Colonic mucosa (tissue), 4 donors: Measurements from ENCODE around the gene DGKH. TPM values are rescaled to one million over a fixed set of nuclear protein-coding genes. Genes with fewer than 3 reads are reported as not detected.

Experiments
- DNase-seq: peaks from one replicate; pipeline ENCODE4 v3.0.0-alpha.2; 2020
- H3K27ac ChIP-seq: fragments of 200-600 bp; one replicate; pipeline ENCODE4 v1.8.0; 2021
- H3K27me3 ChIP-seq: fragments of 200-600 bp; one replicate; pipeline ENCODE4 v1.8.0; 2021
- H3K36me3 ChIP-seq: fragments of 200-600 bp; one replicate; pipeline ENCODE4 v1.8.0; 2021
- H3K4me1 ChIP-seq: fragments of 200-600 bp; one replicate; pipeline ENCODE4 v1.8.0; 2021; ENCODE audit warnings: mild to moderate bottlenecking
- H3K4me3 ChIP-seq: fragments of 200-600 bp; one replicate; pipeline ENCODE4 v1.8.0; 2021
- H3K9ac ChIP-seq, 2 donors: one replicate each; pipeline ENCODE4 v1.7.0; 2013; ENCODE audit warnings: control low read depth in 2 of 2, low read depth in 2 of 2, low read length in 2 of 2
- H3K9me3 ChIP-seq: fragments of 200-600 bp; one replicate; pipeline ENCODE4 v1.8.0; 2021
- intact Hi-C: fragments of 100-400 bp; cut with DNase I; formaldehyde crosslinking; loops from one replicate; pipeline ENCODE4 v1.14.1; 2022
- total RNA-seq, 2 donors: library from RNA; stranded (reverse); fragmentation: NEBNext Ultra II Directional in 1 of 2; extraction: Animal tissue kit (Norgen Biotek cat#: 25700) in 1 of 2; gene quantifications; one replicate each; pipeline ENCODE4 v1.2.1, GENCODE V29; 2021
- TF ChIP-seq, protein P1 (sequence below): fragments of 200-600 bp; IDR thresholded peaks from one replicate; pipeline ENCODE4 v1.8.0; 2022; ENCODE audit warnings: antibody characterized with exemption, mild to moderate bottlenecking
- donor health status: healthy.
- donor health status: DM: no; HTN: no; CAD: no.
- donor health status: DM: no; HTN: no; CAD: no.

The DGKH gene
- total RNA-seq, 2 donors from 2014 or later: 15.5 to 17.9 TPM

DNA sequence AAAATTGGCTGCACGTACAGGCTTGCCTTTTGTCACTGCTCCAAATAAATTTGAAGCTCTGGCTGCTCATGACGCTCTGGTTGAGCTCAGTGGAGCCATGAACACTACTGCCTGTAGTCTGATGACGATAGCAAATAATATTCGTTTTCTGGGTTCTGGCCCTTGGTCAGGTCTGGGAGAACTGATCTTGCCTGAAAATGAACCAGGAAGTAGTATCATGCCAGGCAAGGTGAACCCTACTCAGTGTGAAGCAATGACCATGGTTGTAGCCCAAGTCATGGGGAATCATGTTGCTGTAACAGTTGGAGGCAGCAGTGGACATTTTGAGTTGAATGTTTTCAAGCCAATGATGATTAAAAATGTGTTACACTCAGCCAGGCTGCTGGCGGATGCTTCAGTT lies 207.4 kb downstream of the DGKH start:
- Histone ChIP-seq H3K27me3 (no peaks in the 10 kb centered on the region), H3K9me3 (no peaks in the 10 kb centered on the region), H3K27ac (no peak overlapping the region), H3K9ac (no peak overlapping the region), H3K4me3 (no peak overlapping the region), H3K36me3 (no peaks in the 10 kb centered on the region), H3K4me1 (no peaks in the 10 kb centered on the region)
- intact Hi-C loops: no loop called here
- TF ChIP-seq, protein P1, sequence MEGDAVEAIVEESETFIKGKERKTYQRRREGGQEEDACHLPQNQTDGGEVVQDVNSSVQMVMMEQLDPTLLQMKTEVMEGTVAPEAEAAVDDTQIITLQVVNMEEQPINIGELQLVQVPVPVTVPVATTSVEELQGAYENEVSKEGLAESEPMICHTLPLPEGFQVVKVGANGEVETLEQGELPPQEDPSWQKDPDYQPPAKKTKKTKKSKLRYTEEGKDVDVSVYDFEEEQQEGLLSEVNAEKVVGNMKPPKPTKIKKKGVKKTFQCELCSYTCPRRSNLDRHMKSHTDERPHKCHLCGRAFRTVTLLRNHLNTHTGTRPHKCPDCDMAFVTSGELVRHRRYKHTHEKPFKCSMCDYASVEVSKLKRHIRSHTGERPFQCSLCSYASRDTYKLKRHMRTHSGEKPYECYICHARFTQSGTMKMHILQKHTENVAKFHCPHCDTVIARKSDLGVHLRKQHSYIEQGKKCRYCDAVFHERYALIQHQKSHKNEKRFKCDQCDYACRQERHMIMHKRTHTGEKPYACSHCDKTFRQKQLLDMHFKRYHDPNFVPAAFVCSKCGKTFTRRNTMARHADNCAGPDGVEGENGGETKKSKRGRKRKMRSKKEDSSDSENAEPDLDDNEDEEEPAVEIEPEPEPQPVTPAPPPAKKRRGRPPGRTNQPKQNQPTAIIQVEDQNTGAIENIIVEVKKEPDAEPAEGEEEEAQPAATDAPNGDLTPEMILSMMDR: no peak
- DNase-seq: no peak

- intact Hi-C loops: no loop called here
- H3K9ac ChIP-seq: no peak overlapping the region
These were observed 210.3 kb downstream of the DGKH start for GRCh38 chr13:42258747-42259146.

GRCh38 chr13:42259515-42259914 lies 211.1 kb downstream of the DGKH start:
- intact Hi-C loops: no loop called here

More at GRCh38 chr13:42258747-42259146, 210.3 kb downstream of the DGKH start:
- no peak overlapping the region for H3K27ac ChIP-seq
- H3K4me1 ChIP-seq: no peaks in the 10 kb centered on the region
- H3K4me3 ChIP-seq: no peak overlapping the region
- H3K9me3 ChIP-seq: no peaks in the 10 kb centered on the region
- no peaks in the 10 kb centered on the region for H3K36me3 ChIP-seq
- no peak for DNase-seq
- no peaks in the 10 kb centered on the region for H3K27me3 ChIP-seq
- TF ChIP-seq, protein P1: no peak

GRCh38 chr13:42260903-42261654 lies 212.6 kb downstream of the DGKH start:
- Histone ChIP-seq H3K4me1 (no peaks in the 10 kb centered on the region), H3K4me3 (no peak overlapping the region), H3K36me3 (no peaks in the 10 kb centered on the region), H3K9me3 (no peaks in the 10 kb centered on the region), H3K27me3 (no peaks in the 10 kb centered on the region), H3K27ac (no peak overlapping the region), H3K9ac (no peak overlapping the region)
- TF ChIP-seq, protein P1: no peak
- DNase-seq: no peak
- intact Hi-C loops: no loop called here

More at GRCh38 chr13:42259515-42259914, 211.1 kb downstream of the DGKH start:
- no peaks in the 10 kb centered on the region for H3K4me1 ChIP-seq
- no peak overlapping the region for H3K27ac ChIP-seq
- DNase-seq: no peak
- no peaks in the 10 kb centered on the region for H3K36me3 ChIP-seq
- TF ChIP-seq, protein P1: no peak
- H3K9ac ChIP-seq: no peak overlapping the region
- H3K9me3 ChIP-seq: no peaks in the 10 kb centered on the region
- no peaks in the 10 kb centered on the region for H3K27me3 ChIP-seq
- no peak overlapping the region for H3K4me3 ChIP-seq

DNA sequence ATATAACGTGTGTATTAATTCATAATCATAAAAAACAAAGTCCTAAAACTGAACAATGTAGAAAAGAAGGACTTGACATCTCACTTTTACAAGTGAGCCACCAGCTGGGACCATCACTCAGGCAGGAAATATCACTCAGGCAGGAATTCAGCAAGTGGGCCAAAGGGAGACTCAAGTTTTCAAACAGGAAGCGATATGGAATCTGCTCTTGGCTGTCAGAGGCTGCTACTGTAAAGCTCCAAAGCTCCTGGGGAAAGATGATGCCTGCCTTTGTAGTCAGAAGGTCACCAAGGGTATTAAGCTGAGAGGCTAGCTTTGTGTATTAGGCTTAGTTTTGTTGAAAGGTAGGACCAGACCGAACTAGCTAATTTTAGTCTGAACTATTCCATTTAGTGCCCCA lies 218.0 kb downstream of the DGKH start:
- Histone ChIP-seq H3K27ac (no peak overlapping the region), H3K4me3 (no peak overlapping the region), H3K9ac (no peak overlapping the region), H3K27me3 (no peaks in the 10 kb centered on the region), H3K36me3 (no peaks in the 10 kb centered on the region), H3K9me3 (no peaks in the 10 kb centered on the region), H3K4me1 (no peaks in the 10 kb centered on the region)
- TF ChIP-seq, protein P1: no peak
- intact Hi-C loops: no loop called here
- DNase-seq: no peak
